Thymus (tissue), 11 donors: Measurements from ENCODE around the gene FIGN. TPM values are rescaled to one million over a fixed set of nuclear protein-coding genes. Genes with fewer than 3 reads are reported as not detected.

Experiments used
- DNase-seq, 9 donors: peaks; one replicate each; pipeline ENCODE4 v3.0.0-alpha.2; 2013; ENCODE audit warnings: low spot score in 9 of 9, low read depth in 6 of 9, missing footprints in 1 of 9
- H3K27ac ChIP-seq, 2 donors: one replicate each; pipeline ENCODE4 v1.5.1; 2013; ENCODE audit warnings: control low read depth in 1 of 2, low read depth in 1 of 2, low read length in 1 of 2, mild to moderate bottlenecking in 1 of 2, moderate library complexity in 1 of 2
- H3K27me3 ChIP-seq, 2 donors: one replicate each; pipeline ENCODE4 v1.5.1; 2013; ENCODE audit warnings: low read length in 1 of 2; ENCODE audit not compliant: control insufficient read depth in 2 of 2, insufficient read depth in 1 of 2
- H3K36me3 ChIP-seq, 2 donors: one replicate each; pipeline ENCODE4 v1.5.1; 2013; ENCODE audit warnings: low read length in 1 of 2, mild to moderate bottlenecking in 1 of 2, moderate library complexity in 1 of 2; ENCODE audit not compliant: control insufficient read depth in 2 of 2, insufficient read depth in 2 of 2
- H3K4me1 ChIP-seq, 2 donors: one replicate each; pipeline ENCODE4 v1.5.1; 2013; ENCODE audit warnings: low read length in 2 of 2; ENCODE audit not compliant: control insufficient read depth in 2 of 2, insufficient read depth in 2 of 2
- H3K4me3 ChIP-seq, 2 donors: one replicate each; pipeline ENCODE4 v1.5.1; 2013; ENCODE audit warnings: low read length in 2 of 2, control low read depth in 1 of 2, mild to moderate bottlenecking in 1 of 2
- H3K9me3 ChIP-seq, 2 donors: one replicate each; pipeline ENCODE4 v1.5.1; 2013; ENCODE audit warnings: low read length in 1 of 2, mild to moderate bottlenecking in 1 of 2; ENCODE audit not compliant: control insufficient read depth in 2 of 2, insufficient read depth in 1 of 2
- WGBS: extraction: QIAGEN DNeasy Blood & Tissue Kit; methylation state at CpG from one replicate; pipeline ENCODE4 v1.1.7; 2013; 5-methylcytosine and 5-hydroxymethylcytosine counted together
- polyA plus RNA-seq: library from polyadenylated mRNA; stranded (reverse); fragments of 200-250 nt; gene quantifications from one replicate; pipeline ENCODE4 v1.2.3, GENCODE V29; 2013
- total RNA-seq: library from RNA; stranded (reverse); fragments of 120-200 nt; gene quantifications from one replicate; pipeline ENCODE4 v1.2.4, GENCODE V29; 2013
- donor health status: healthy.

The FIGN gene
- total and polyA plus RNA-seq, 2 donors, result 0.09 to 0.21 TPM

- DNase-seq, result no peak
- Histone ChIP-seq H3K4me3 (no peak overlapping the region), H3K27ac (no peak overlapping the region), H3K27me3 (no peaks in the 10 kb centered on the region), H3K4me1 (no peaks in the 10 kb centered on the region), H3K9me3 (no peaks in the 10 kb centered on the region), H3K36me3 (no peaks in the 10 kb centered on the region)
- 83% methylated on average over 2 of the region's 2 CpGs for WGBS
Observed at GRCh38 chr2:163652751-163653150, 83.1 kb downstream of the FIGN start.

- Histone ChIP-seq H3K4me3 (no peak overlapping the region), H3K4me1 (no peaks in the 10 kb centered on the region), H3K9me3 (no peaks in the 10 kb centered on the region), H3K27me3 (no peaks in the 10 kb centered on the region), H3K36me3 (no peaks in the 10 kb centered on the region), H3K27ac (no peak overlapping the region)
- DNase-seq, result no peak
- WGBS, result 94% methylated on average over 1 of the region's 1 CpG
Observed at GRCh38 chr2:163649080-163649479, 86.7 kb downstream of the FIGN start.

- no peaks in the 10 kb centered on the region for H3K36me3 ChIP-seq
- H3K4me1 ChIP-seq, result no peaks in the 10 kb centered on the region
- DNase-seq, result no peak
- no peak overlapping the region for H3K27ac ChIP-seq
- H3K4me3 ChIP-seq, result no peak overlapping the region
- no peaks in the 10 kb centered on the region for H3K9me3 ChIP-seq
- H3K27me3 ChIP-seq, result no peaks in the 10 kb centered on the region
Observed at GRCh38 chr2:163647300-163647699, 88.5 kb downstream of the FIGN start.

- 92% methylated on average over 1 of the region's 1 CpG for WGBS
- Histone ChIP-seq H3K27ac (no peak overlapping the region), H3K9me3 (no peaks in the 10 kb centered on the region), H3K4me3 (no peak overlapping the region), H3K4me1 (no peaks in the 10 kb centered on the region), H3K36me3 (no peaks in the 10 kb centered on the region), H3K27me3 (no peaks in the 10 kb centered on the region)
- DNase-seq, result no peak
Observed at GRCh38 chr2:163646687-163647086, 89.1 kb downstream of the FIGN start.

- H3K36me3 ChIP-seq, result no peaks in the 10 kb centered on the region
- no peaks in the 10 kb centered on the region for H3K27me3 ChIP-seq
- no peaks in the 10 kb centered on the region for H3K9me3 ChIP-seq
- DNase-seq, result no peak
- WGBS, result 96% methylated on average over 2 of the region's 2 CpGs
- no peaks in the 10 kb centered on the region for H3K4me1 ChIP-seq
- H3K4me3 ChIP-seq, result no peak overlapping the region
- no peak overlapping the region for H3K27ac ChIP-seq
Observed at GRCh38 chr2:163644238-163644637, 91.6 kb downstream of the FIGN start.

- WGBS, result 91% methylated on average over 1 of the region's 1 CpG
- no peak for DNase-seq
- Histone ChIP-seq H3K36me3 (no peaks in the 10 kb centered on the region), H3K27me3 (no peaks in the 10 kb centered on the region), H3K4me1 (no peaks in the 10 kb centered on the region), H3K4me3 (no peak overlapping the region), H3K27ac (no peak overlapping the region), H3K9me3 (no peaks in the 10 kb centered on the region)
Observed at GRCh38 chr2:163641986-163642385, 93.8 kb downstream of the FIGN start.

GRCh38 chr2:163640542-163641193, 95.1 kb downstream of the FIGN start:
- Histone ChIP-seq H3K4me1 (no peaks in the 10 kb centered on the region), H3K27me3 (no peaks in the 10 kb centered on the region), H3K27ac (no peak overlapping the region), H3K36me3 (no peaks in the 10 kb centered on the region), H3K9me3 (no peaks in the 10 kb centered on the region), H3K4me3 (no peak overlapping the region)
- 87% methylated on average over 6 of the region's 6 CpGs for WGBS
- no peak for DNase-seq

GRCh38 chr2:163637871-163638270, 97.9 kb downstream of the FIGN start:
- WGBS, result 89% methylated on average over 6 of the region's 6 CpGs
- Histone ChIP-seq H3K9me3 (no peaks in the 10 kb centered on the region), H3K27ac (no peak overlapping the region), H3K27me3 (no peaks in the 10 kb centered on the region), H3K36me3 (no peaks in the 10 kb centered on the region), H3K4me1 (no peaks in the 10 kb centered on the region), H3K4me3 (no peak overlapping the region)
- DNase-seq, result no peak

- no peak for DNase-seq
- H3K27me3 ChIP-seq, result no peaks in the 10 kb centered on the region
- no peak overlapping the region for H3K4me3 ChIP-seq
- no peaks in the 10 kb centered on the region for H3K36me3 ChIP-seq
- no peak overlapping the region for H3K27ac ChIP-seq
- no peaks in the 10 kb centered on the region for H3K4me1 ChIP-seq
- no peaks in the 10 kb centered on the region for H3K9me3 ChIP-seq
- 91% methylated on average over 5 of the region's 5 CpGs for whole genome bisulfite sequencing
Observed at GRCh38 chr2:163633291-163633690, 102.5 kb downstream of the FIGN start.

- no peak for DNase-seq
- Histone ChIP-seq H3K4me3 (no peak overlapping the region), H3K36me3 (no peaks in the 10 kb centered on the region), H3K9me3 (no peaks in the 10 kb centered on the region), H3K4me1 (no peaks in the 10 kb centered on the region), H3K27ac (no peak overlapping the region), H3K27me3 (no peaks in the 10 kb centered on the region)
- WGBS, result 88% methylated on average over 5 of the region's 5 CpGs
Observed at GRCh38 chr2:163630836-163631235, 105.0 kb downstream of the FIGN start.
